GM20431 (cell line): ENCODE data around the gene PABPN1.
"Not testable (repeated sequence)": the region's sequence is repeated elsewhere in the genome, so short reads cannot be mapped to it uniquely, and the experiment has no call there.

Source experiments
- in situ Hi-C: fragments of 300-500 bp; cut with MseI, MboI; formaldehyde crosslinking; loops from one replicate; pipeline ENCODE4 v1.15.0; 2020; ENCODE audit warnings: low sequenced_read_pairs; ENCODE audit not compliant: unreplicated experiment

PABPN1 gene

DNA sequence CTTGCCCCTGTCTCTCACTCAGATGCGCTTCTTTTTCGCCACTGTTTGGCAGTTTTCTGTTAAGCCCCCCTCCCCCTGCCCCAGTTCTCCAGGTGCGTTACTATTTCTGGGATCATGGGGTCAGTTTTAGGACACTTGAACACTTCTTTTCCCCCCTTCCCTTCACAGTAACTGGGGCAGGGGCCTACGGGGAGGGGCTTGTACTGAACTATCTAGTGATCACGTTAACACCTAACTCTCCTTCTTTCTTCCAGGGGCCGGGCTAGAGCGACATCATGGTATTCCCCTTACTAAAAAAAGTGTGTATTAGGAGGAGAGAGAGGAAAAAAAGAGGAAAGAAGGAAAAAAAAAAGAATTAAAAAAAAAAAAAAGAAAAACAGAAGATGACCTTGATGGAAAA is 3.7 kb downstream of the PABPN1 start:
- in situ Hi-C loops: no loop called here

DNA sequence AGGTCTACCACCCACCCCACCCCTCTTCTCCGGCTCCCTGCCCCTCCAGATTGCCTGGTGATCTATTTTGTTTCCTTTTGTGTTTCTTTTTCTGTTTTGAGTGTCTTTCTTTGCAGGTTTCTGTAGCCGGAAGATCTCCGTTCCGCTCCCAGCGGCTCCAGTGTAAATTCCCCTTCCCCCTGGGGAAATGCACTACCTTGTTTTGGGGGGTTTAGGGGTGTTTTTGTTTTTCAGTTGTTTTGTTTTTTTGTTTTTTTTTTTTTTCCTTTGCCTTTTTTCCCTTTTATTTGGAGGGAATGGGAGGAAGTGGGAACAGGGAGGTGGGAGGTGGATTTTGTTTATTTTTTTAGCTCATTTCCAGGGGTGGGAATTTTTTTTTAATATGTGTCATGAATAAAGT is 4.5 kb downstream of the PABPN1 start:
- in situ Hi-C loops: not testable (repeated sequence)

DNA sequence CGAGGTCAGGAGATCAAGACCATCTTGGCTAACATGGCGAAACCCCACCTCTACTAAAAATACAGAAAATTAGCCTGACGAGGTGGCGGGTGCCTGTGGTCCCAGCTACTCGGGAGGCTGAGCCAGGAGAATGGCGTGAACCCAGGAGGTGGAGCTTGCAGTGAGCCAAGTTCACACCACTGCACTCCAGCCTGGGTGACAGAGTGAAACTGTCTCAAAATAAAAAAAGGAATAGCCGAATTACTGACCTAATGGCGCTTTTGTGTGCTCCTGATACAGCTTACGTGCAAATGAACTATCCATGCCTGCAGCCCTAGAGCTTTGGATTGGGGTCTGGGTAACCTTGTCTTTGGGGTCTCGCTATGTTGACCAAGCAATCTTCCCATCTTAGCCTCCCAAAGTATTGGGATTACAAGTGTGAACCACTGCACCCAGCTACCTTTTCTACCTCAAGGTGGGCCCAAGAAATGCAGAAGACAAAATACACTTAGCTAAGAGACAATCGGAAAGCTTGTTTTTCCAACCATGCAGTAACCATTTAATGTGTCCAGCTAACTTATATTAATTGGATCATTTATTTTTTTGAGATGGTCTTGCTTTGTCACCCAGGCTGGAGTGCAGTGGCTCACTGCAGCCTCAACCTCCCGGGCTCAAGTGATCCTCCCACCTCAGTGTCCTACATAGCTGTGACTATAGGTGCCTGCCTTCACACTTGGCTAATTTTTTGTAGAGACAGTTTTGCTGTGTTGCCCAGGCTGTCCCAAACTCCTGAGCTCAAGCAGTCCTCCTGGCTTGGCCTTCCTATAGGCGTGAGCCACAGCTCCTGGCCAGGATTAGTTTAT is 5.5 kb downstream of the PABPN1 start:
- in situ Hi-C loops: no loop called here

DNA sequence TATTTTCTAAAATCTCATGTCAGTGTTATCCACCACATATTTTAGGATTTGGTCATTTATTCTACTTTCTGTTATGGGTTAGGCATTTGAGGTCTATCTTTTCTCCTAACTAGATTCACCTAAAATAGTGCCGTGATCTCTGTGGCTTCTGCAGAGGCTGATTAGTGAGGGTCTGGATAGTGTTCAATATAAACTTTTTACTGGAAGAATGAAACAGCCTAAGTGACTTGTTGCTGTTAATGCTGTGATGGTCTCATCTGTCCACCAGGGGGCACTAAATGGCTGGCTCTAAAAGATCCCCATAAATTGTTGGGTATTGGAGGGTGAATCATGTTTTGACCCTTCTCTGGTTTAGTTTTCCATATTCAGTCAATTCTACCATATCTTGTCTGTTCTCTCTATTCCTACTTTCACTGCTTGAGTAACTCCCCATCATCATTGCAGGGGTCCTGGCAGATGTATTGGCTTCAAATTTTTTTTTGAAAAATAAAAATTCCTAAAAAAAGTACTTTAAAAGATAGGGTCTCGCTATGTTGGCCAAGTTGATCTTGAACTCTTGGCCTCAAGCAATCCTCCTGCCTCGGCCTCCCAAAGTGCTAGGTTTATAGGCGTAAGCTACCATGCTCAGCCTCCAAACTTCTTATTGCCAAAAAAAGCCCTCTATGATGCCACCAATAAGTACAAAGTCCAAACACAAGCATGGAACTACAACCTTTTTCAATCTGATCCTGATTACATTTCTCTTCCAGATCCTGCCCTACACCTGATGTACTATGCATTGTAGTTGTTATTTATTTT is 6.9 kb downstream of the PABPN1 start:
- in situ Hi-C loops: no loop called here

DNA sequence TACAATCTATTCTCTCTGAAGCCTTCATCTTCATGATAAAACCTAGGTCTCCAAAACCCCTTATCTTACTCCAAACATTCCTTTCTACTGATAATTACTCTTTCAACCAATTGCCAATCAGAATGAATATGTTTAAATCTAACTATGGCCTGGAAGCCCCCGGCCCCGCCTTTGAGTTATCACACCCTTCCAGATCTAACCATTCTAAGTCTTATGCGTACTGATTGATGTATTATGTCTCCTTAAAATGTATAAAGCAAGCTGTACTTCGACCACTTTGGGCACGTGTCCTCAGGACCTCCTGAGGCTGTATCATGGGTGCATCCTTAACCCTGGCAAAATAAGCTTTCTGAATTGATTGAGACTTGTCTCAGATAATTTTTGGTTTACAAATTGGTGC is 14.4 kb downstream of the PABPN1 start:
- in situ Hi-C loops: no loop called here

DNA sequence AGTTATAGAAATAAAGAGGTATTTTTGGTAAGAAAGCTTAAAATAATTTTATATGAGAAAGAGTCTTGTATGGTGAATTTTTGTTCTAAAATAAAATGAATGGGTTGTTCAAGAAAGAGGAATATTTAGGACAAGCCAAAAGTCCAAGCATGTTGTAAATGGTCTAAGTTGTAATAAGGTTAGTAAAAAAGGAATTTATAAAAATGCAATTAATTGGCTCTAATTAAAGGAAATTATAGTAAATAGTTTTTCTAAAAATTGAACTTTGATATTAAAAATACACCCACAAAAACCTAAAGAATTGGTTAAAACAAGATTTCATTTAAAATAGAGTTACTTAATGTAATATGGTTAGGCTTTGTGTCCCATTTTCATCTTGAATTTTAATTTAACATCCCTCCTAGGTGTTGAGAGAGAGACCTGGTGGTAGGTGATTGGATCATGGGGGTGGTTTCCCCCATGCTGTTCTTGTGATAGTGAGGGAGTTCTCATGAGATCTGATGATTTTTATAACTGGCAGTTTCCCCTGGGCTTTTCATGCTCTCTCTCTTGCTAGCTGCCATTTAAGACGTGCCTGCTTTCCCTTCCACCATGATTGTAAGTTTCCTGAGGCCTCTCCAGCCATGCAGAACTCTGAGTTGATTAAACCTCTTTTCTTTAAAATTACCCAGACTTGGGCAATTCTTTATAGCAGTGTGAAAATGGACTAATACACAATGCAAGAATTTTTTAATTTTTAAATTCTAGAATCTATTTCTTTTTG is 18.4 kb downstream of the PABPN1 start:
- in situ Hi-C loops: no loop called here

DNA sequence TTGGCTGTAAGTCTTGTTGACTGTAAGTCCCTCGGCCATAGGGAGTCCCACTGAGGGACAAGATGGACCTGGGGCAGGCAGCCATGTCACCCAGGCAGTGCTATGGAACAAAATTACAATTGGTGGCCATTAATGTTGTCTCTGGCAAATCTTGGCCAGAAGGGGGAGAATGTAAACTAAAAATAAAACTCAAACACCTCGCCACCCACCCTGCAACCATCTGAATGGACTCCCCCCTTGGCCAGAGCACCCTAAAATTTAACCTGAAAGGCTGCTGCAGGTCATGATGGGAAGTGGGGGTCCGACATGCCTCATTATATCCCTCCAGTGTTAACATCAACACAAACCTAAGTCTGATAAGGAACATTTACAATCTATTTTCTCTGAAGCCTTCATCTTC is 23.2 kb downstream of the PABPN1 start:
- in situ Hi-C loops: no loop called here

DNA sequence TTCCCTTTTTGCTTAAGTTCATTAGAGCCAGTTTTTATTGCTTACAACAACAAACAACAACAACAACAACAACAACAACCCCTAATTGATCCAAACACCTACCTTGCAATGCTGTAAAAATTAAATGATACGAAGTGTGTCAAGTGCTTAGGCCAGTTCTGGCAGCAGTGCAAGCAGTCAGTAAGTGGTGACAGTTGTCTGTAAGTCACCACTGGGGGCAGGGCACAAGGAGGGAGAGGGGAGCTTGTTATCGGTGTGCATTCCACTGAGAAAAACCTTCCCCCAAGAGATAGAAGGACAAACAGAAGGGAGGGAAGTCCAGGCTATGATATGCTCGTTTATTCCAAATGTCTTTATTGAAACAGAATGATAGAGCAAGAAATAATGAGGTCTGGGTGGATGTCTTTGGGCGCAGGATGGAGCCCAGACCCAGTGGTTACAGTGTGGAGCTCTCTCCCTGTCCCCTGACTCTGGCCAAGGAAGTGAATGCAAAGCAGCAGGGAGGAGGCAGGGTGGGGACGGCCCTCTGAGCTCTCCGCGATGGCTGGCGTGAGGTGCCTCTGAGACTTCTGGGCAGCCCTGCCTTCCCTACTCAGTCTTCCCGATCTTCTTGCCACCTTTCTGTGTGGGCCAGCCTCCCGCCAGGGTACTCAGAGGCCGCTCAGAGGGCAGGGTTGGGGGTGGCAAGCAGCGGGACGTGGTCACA is 24.9 kb downstream of the PABPN1 start:
- in situ Hi-C loops: no loop called here

DNA sequence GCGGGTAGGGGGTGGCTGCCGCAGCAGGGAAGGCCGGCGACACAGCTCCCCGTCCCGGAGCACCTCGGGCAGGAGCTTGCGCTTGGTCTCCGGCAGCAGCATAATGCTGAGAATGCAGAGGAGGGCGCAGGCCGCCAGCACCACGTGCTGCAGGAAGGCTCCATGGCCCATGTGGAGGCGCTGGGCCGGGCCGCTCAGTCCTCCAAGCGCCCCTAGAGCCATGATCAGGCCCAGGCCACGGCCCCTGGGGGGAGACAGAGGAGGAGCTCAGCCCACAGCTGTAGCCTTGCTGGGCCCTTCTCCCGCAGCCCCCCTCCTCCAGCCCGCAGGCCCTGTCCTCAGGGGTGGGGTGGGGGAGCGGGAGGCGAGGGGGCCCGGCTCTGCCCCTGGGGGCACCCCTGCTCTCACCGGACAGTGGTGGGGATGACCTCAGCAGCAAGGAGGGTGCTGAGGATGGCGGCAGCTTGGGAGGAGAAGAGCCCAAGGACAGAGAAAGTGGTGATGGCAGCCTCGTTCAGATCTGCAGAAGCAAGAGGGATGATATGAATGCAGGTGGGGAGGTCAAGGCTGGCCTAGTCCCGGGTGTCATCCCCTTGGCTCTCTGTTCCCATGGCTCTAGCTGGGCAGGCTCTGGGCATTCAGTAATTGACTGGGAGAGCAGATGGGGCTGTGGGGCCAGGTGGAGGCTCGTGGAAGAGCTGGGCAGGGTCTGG is 25.6 kb downstream of the PABPN1 start:
- in situ Hi-C loops: no loop called here

DNA sequence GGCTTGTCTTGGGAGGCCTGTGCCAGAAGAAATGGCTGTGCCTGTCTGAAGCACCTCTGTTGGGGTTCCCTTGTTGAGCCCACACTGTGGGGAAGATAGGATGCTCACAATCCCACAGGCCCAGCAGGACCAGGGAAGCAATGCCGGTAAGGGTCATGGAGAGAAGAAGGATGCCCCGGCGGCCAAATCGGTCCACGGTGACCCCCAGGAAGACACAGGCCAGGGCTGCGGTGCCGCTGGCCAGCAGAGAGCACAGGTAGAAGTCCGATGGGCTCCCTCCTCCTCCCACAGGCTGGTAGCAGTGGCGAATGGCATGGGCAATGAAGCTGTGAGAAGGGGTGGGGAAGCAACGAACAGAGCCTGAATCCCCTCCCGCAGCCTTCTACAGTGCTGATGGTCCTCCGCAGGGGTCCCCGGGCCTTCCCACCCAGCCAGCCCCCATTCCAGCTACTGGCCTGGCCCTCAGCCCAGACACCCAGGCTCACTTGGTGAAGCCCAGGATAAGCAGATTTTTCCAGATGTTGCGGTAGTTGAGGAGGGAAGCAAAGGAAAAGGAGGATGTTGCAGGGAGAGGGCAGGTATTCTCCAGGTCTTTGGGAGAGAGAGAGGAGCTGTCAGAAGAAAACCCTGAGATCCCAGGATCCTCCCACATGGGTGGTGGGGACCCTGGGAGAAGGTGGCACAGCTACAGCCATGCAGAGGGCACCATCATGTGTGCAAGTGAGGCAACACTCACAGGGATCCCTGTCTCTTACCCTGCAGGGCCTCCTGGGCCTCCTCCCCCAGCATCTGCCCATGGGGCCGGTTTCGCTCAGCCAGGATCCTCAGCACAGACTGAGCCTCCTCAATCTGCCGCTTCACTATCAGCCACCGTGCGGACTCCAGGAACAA is 26.4 kb downstream of the PABPN1 start:
- in situ Hi-C loops: no loop called here

DNA sequence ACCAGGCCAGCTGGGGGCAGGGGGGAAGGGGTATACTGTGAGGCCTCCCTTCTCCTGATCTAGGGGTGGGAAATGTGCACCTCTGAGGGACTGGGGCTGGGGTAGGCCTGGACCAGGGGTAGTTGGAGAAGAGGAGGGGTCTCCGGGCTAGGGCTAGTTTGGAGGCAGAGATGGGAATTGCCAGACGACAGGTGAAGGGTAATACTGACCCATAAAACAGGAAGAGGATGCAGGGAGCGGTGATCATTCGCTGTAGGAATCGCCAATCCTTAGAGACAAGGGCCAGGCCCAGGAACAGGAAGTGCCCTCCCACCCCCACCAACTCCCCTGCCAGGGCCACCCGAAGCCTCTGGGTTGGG is 27.0 kb downstream of the PABPN1 start:
- in situ Hi-C loops: no loop called here

DNA sequence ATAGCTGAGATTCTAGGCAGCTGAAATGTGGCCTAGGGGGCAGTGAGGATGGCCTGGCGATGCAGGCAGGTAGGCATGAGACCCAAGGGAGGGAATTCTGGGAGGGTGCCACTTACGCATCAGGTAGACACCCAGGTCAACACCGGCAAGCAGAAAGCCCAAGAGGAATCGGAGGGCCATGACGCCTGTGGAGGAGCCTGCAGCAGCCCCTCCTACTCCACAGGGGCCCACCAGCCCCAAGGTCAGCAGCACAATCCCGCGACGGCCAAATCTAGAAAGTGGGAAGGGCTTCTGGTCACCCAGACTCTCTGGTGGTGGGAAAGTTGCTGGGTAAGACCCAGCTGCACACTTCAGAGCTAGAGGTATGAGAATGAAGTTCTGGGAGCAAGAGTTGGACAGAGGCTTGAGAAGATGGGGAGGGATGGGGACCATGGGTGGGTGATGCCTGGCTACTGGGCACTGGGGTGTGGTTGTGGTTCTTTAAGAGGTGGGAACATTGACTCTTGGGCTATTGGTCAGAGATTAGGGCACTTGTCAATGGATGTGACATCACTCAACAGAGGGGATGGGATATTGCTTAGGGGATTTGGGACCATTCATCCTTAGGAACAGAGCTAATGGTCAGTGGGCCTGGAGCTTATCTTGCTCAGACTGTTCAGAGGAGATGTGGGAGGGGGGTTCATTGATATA is 28.0 kb downstream of the PABPN1 start:
- in situ Hi-C loops: no loop called here

DNA sequence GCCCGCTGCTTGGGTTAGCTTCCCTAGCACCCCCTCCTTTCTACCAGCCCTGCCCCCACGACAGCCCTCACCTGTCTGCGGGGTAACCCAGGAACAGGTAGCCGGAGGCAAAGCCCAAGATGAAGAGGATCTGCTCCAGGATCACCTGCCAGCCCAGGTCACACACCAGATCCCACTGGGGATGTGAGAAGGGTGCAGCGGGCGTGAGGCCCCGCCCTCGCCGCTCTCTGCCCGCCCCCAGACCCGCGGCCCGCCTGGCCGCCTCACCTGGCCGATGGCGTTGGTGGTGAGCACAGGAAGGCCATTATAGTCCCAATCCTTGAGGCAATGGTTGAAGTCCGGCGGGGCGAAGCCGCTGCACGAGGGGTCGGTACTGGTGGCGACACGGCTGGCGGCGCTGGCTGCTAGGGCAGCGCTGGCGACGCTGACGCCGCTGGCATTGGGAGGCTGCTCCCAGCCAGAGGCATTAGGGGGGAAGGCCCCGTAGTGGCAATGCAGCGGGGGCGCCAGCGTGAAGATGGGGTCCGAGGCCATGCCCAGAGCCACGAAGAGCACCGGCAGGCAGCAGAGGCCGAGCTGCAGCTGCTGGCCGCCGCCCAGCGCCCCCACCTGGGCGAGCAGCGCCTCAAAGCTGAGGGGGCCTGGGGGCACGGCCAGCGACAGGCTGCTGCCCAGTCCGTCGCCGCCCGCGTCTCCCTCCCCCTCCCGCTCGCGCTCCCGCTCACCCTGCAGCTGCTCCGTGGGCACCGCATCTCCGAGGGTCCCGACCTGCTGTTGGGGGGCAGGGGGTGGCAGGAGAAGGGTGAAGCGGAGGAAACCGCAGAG is 30.6 kb downstream of the PABPN1 start:
- in situ Hi-C loops: no loop called here

DNA sequence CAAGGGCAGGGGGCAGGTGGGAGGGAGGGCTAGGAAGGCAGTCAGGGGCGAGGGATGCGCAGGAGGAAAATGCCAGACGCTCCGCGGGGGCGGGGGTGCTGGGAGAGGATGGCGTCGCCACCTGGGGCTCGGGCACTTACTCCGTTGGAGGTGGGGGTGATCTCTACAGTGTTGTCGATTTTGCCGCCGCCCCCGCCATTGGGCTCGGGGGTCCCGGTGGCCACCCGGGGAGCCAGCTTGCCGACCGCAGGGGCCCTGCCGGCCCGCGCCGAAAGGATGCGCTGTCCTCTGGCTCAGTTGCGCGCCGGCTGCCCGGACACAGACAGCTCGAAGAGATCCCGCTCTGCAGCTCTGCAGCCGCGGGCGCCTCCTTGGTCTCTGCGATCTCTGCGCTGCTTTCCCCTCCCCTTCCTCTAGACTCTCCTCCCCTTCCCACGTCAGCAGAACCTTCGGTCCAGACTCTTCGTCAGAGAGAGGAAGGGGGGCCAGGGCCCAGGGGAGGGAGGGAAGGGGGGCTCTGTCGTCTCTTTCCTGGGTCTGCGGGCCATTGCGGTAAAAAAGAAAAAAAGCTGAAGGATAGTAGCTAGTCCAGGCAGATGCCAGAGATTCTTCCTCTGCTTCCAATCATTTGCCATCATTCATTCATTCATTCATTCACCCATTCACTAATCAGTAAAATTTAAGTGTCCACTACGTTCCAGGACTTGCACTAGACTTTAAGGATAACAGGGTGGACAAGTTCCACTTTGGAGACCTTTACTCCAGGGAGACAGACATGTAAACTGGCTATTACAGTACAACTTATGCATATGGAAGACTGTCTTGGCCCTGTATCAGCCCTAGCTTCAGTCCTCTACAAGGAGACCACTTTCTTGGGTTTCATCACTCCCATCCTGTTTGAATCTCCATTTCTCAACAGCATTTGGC is 31.5 kb downstream of the PABPN1 start, which contains the start of gene SLC22A17:
SLC22A17 (minus strand) TSS at position 382 of the 927 bp plus-strand sequence.
- in situ Hi-C loops: no loop called here

DNA sequence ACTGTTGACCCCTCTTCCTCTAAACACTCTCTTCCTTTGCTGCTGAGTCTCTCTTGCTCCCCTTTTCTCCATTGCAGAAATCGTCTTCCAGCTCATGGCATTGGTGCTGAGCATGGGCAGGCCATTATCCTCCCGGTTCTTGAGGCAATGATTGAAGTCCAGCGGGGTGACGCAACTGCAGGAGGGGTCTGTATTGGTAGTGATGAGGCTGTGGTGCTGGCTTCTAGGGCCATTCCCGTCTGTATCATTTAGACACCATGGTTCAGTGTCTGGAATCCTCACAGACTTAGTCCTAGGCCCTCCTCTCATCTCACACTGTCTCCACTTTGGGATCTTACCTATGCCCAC is 32.1 kb downstream of the PABPN1 start:
- in situ Hi-C loops: no loop called here

DNA sequence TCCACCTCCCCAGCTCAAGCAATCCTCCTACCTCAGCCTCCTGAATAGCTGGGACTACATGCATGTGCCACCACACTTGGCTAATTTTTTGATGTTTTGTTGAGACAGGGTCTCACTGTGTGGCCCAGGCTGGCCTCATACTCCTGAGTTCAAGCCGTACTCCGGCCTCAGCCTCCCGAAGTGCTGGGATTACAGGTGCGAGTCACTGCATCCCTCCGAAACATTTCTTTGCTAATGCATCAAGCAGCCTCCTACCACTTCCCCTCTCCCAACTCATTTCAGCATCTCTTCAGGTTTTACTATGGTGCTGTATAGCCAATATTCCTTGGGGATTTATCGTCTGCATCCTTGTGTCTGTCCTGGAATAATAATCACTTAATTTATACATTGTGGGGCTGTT is 33.7 kb downstream of the PABPN1 start:
- in situ Hi-C loops: no loop called here
